Ovary (tissue), 9 donors: ENCODE data around the gene AGPS. TPM values are rescaled to one million over a fixed set of nuclear protein-coding genes. Genes with fewer than 3 reads are reported as not detected.
"Not testable (repeated sequence)": the region's sequence is repeated elsewhere in the genome, so short reads cannot be mapped to it uniquely, and the experiment has no call there.

Experiments used
- DNase-seq, 5 donors: peaks; one replicate each; pipeline ENCODE4 v3.0.0-alpha.2; 2019 to 2020
- H3K27ac ChIP-seq, 2 donors: fragments of 200-600 bp; one replicate each; pipeline versions ENCODE4 v1.5.1 to v1.8.0; 2019 to 2022
- H3K27me3 ChIP-seq: fragments of 200-600 bp; one replicate; pipeline ENCODE4 v1.8.0; 2022
- H3K36me3 ChIP-seq: fragments of 200-600 bp; sonication (generic); one replicate; pipeline ENCODE4 v1.5.1; 2019
- H3K4me1 ChIP-seq: one replicate; pipeline ENCODE4 v1.8.1; 2013; ENCODE audit warnings: mild to moderate bottlenecking, moderate library complexity; ENCODE audit not compliant: insufficient read depth
- H3K4me3 ChIP-seq: fragments of 200-600 bp; sonication (generic); one replicate; pipeline ENCODE4 v1.5.1; 2017
- H3K9me3 ChIP-seq, 2 donors: fragments of 200-600 bp in 1 of 2; sonication (generic) in 1 of 2; one replicate each; pipeline versions ENCODE4 v1.5.1 to v1.8.1; 2013 to 2019; ENCODE audit warnings: mild to moderate bottlenecking in 1 of 2, moderate library complexity in 1 of 2
- EP300 ChIP-seq: sonication (generic); formaldehyde crosslinking; IDR thresholded peaks from one replicate; pipeline ENCODE4 v1.6.1; 2017; ENCODE audit warnings: antibody characterized with exemption
- POLR2A ChIP-seq: fragments of 450-650 bp; IDR thresholded peaks from one replicate; pipeline ENCODE4 v1.6.1; 2017; ENCODE audit warnings: antibody characterized with exemption, mild to moderate bottlenecking, moderate library complexity
- WGBS, 3 donors: extraction: QIAGEN DNeasy Blood & Tissue Kit in 1 of 3; methylation state at CpG; one replicate each; pipeline versions ENCODE4 v1.1.5 to v1.1.7; 2013 to 2017; 5-methylcytosine and 5-hydroxymethylcytosine counted together
- intact Hi-C, 4 donors: fragments of 100-400 bp; cut with DNase I; formaldehyde crosslinking; loops; one replicate each; pipeline versions ENCODE4 v1.11.0 to v1.15.1; 2022 to 2023
- polyA plus RNA-seq, 2 donors: library from polyadenylated mRNA; stranded (reverse); fragments of 200-250 nt in 1 of 2; fragments of 350-450 nt in 1 of 2; fragmentation: Illumina TruSeq in 1 of 2; extraction: RNeasy Lipid Tissue Mini Kit (QIAGEN cat#74804) in 1 of 2; gene quantifications; one replicate each; pipeline ENCODE4 v1.2.3, GENCODE V29; 2013 to 2014
- total RNA-seq, 7 donors: library from RNA; depleted of rRNA in 2 of 7; stranded (reverse); fragments of >200 nt in 2 of 7; fragmentation: NEBNext Ultra II Directional in 3 of 7; extraction: Animal tissue kit (Norgen Biotek cat#: 25700) in 3 of 7; gene quantifications; one replicate each; pipeline versions ENCODE4 v1.1.0 to v1.2.4, GENCODE V29; 2016 to 2023
- TF ChIP-seq, protein P1 (sequence below), 3 donors: fragments of 450-650 bp in 2 of 3; fragments of 200-600 bp in 1 of 3; IDR thresholded peaks; one replicate each; pipeline versions ENCODE4 v1.5.1 to v1.8.0; 2016 to 2022; ENCODE audit warnings: antibody characterized with exemption in 3 of 3, mild to moderate bottlenecking in 1 of 3
- donor health status: DM: no; HTN: no; CAD: no; lungs with moderate emphysema.
- donor health status: DM: no; HTN: no; CAD: no.
- donor health status: Bipolar disorder and iron deficiency.
- donor health status: DM: yes; HTN: yes; CAD: no.
- donor health status: DM: no; HTN: no; CAD: no.
- donor health status: DM: yes; HTN: yes; CAD: no.

Gene AGPS
- total and polyA plus RNA-seq, 9 donors = 5.4 to 31.5 (median 21.3) TPM

DNA sequence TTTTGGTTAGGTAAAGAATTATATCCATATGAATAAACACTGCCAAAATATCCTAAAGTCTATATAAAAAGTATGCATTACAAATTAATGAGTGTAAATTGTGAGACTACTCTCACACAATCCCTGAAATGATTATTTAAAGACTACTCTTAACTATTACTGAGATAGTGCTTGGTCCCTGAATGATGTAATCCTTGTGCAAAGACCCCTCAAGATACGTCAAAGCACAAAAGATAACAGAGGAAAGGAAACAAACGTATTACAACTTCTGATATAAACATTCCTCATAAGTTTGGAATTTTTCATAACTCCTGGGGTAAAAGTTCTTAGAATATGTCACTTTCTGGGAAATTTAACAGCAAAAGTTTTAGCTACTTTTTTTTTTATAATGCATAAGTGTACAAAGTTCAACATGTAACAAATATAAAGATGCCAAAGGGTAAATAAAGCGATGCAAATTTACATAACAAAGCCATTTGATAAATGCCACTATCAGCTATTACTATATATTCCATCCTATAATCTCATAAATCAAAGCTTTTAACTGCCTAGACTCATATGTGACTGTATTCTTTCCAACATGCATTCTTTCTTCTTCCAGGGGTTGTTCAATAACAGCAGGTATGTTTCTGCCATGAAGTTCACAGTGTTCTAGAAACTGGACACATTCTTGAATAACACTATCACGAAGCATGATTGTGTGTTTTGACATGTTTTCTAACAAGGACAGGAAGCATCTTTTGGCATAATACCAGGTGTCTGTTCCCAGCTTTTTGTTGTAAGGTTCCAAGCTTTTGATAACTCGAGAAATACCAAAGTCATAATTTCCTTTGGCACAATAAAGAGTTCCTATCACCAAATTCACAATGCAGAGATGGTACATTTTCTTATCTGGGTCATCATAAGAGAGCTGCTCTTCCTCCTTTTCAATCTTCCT, 158.0 kb downstream of the AGPS start:
- intact Hi-C loops = no loop called here
- peaks cover 3% of the 10 kb centered on the region for H3K4me1 ChIP-seq
- no peak overlapping the region for H3K4me3 ChIP-seq
- H3K36me3 ChIP-seq = no peaks in the 10 kb centered on the region
- TF ChIP-seq EP300 (no peak), POLR2A (no peak)
- TF ChIP-seq, protein P1, sequence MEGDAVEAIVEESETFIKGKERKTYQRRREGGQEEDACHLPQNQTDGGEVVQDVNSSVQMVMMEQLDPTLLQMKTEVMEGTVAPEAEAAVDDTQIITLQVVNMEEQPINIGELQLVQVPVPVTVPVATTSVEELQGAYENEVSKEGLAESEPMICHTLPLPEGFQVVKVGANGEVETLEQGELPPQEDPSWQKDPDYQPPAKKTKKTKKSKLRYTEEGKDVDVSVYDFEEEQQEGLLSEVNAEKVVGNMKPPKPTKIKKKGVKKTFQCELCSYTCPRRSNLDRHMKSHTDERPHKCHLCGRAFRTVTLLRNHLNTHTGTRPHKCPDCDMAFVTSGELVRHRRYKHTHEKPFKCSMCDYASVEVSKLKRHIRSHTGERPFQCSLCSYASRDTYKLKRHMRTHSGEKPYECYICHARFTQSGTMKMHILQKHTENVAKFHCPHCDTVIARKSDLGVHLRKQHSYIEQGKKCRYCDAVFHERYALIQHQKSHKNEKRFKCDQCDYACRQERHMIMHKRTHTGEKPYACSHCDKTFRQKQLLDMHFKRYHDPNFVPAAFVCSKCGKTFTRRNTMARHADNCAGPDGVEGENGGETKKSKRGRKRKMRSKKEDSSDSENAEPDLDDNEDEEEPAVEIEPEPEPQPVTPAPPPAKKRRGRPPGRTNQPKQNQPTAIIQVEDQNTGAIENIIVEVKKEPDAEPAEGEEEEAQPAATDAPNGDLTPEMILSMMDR (IDR thresholded peaks at IDR 0.05) = no peak
- H3K9me3 ChIP-seq = no peaks in the 10 kb centered on the region
- 40 to 47% (median 42%) methylated on average over 5 of the region's 5 CpGs for WGBS, 3 donors
- no peaks in the 10 kb centered on the region for H3K27me3 ChIP-seq
- no peak overlapping the region for H3K27ac ChIP-seq
- no peak for DNase-seq

DNA sequence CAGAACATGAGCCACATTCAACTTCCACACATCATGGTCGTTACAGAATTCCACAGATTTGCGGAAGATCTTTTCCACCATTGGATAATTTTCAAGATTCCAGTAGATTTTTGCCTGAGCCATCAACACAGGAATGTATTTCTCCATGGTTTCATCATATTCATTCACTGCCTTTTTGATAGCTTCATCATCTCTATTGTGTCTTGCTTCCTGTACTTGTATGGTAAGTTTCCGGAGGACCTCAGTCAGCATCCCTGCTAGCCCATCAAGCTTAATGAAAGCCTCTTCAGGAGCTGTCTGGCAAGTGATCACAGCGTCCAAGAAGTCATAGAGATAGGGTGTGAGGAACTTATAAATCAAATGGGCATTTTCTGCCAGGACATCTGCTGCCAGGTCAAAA, 158.8 kb downstream of the AGPS start:
- intact Hi-C loops, H3K9me3 ChIP-seq, H3K4me1 ChIP-seq, H3K36me3 ChIP-seq, H3K27ac ChIP-seq, H3K4me3 ChIP-seq, H3K27me3 ChIP-seq, DNase-seq: not testable (repeated sequence)
- WGBS, 3 donors = 94 to 96% (median 95%) methylated on average over 4 of the region's 4 CpGs

DNA sequence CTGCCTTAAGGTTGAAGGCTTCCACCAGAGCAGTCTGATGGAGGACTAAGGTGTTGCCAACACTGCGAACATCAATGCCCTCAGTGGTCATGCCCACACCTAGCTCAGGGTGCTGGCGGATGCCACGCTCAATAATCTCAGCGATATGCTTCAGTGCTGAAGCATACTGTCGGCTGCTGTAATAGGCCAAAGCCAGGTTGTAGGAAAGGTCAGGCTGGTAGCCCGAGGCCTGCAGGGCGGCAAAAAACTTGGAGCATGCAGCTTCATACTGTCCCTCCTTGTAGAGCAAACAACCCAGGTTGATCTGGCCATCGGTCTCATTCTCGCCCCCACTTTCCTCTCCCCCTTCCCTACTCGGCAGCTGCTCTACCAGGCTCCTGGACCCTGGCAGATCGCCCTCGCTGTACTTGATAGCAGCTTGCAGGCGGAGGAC, 159.4 kb downstream of the AGPS start:
- WGBS, 3 donors = 52 to 71% (median 60%) methylated on average over 11 to 13 of the region's 13 CpGs
- H3K27me3 ChIP-seq = no peaks in the 10 kb centered on the region
- peaks cover 3% of the 10 kb centered on the region for H3K4me1 ChIP-seq
- peak overlapping the region; percentile 68 for H3K4me3 ChIP-seq
- no peak for TF ChIP-seq EP300
- no peak for TF ChIP-seq POLR2A
- TF ChIP-seq, protein P1 (IDR thresholded peaks at IDR 0.05) = no peak
- no peak overlapping the region for H3K27ac ChIP-seq
- DNase-seq = peak in 3 of 5 donors; percentile 32 to 60 (median 34)
- H3K36me3 ChIP-seq = no peaks in the 10 kb centered on the region
- intact Hi-C loops = no loop called here
- H3K9me3 ChIP-seq = no peaks in the 10 kb centered on the region

DNA sequence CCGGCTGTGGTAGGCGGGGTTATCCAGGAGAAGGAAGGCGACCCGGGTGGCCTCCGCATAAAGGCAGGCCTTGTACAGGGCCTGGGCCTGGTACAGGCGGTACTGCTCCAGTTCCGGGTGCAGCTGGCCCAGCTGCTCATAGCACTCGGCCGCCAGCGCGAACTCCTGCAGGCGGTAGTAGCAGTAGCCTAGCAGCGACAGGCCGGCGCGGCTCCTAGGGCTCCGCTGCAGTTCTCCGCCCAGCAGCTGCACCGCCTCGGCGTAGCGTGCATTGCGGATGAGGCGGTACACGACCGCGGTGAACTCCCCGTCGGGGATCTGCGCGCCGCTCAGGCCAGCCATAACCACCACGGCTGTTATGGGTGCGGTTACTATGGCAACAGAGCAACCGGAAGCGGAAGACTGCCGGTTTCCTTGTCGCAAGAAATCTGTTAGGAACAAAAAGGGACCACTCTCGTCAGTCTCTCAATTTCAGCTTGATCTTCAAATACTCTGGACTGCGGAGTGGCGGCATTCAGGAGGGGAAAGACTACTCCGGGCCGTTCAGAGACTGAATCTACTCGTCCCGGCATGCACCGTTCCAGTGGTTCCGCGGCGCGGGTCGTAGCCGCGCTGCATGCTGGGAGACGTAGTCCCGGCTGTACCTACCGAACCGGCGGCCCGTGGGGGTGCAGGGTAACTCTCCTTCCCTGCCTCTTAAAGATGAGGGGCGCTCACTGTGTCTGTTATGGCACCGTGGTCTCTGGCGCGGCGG, 160.0 kb downstream of the AGPS start:
- DNase-seq = peak; percentile 81 to 90 (median 86)
- TF ChIP-seq, protein P1 (IDR thresholded peaks at IDR 0.05) = no peak
- TF ChIP-seq POLR2A = peak; percentile 25
- TF ChIP-seq EP300 = no peak
- peak overlapping the region; percentile 68 for H3K4me3 ChIP-seq
- H3K27ac ChIP-seq = peak overlapping the region; percentile 85 to 88
- H3K9me3 ChIP-seq = no peaks in the 10 kb centered on the region
- H3K4me1 ChIP-seq = peaks cover 3% of the 10 kb centered on the region
- H3K36me3 ChIP-seq = no peaks in the 10 kb centered on the region
- intact Hi-C loops = no loop called here
- 1 to 2% (median 1%) methylated on average over 63 to 64 of the region's 64 CpGs for WGBS, 3 donors
- no peaks in the 10 kb centered on the region for H3K27me3 ChIP-seq
